Anterior cingulate cortex (tissue), 58 donors: ENCODE data around the gene MAP4K5.
A peak's percentile ranks its signal among the peaks of the same experiment; 100 is the strongest.

Experiments used
- DNase-seq, 58 donors: peaks; one replicate each; lab custom pipeline; 2025; lab: John Stamatoyannopoulos, UW

The MAP4K5 gene

GRCh38 chr14:50488521-50488920 is 43.8 kb downstream of the MAP4K5 start:
- no peak for DNase-seq

DNA sequence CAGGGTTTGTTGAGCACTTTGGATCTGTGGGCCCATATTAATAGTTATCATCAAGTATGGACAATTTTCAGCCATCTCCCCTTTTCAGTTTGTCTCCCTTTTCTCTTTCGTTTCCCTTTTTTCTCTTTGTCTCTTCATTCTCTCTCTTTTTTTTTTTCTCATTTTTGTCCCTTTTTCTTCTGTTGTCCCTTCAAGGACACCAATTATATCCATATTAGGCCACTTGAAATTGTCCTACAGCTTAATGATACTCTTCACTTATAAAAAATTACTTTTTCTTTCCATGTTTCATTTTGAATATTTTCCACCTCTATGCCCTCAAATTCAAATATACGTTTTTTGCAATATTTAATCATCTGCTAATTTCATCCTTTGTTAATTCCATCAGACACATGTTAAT is 53.3 kb downstream of the MAP4K5 start:
- DNase-seq: no peak

GRCh38 chr14:50477760-50478159 is 54.6 kb downstream of the MAP4K5 start:
- DNase-seq: no peak

GRCh38 chr14:50476134-50476533 is 56.2 kb downstream of the MAP4K5 start:
- DNase-seq: no peak

DNA sequence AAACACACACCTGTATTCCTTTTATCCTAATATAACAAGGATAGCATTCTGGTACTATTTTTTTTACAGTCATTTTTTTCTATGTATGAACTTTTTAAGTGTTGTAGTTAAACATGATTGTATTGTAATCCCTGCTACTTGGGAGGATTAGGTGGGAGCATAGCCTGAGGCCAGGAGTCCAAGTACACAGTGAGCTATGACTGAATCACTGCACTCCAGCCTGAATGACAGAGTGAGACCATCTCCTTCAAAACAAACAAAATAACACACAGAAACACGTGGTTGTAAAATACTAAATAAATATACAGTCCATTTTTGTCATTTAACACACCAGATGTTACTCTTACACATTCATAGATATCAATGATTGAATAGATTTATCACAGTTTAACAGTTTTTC is 56.9 kb downstream of the MAP4K5 start:
- no peak for DNase-seq

GRCh38 chr14:50471838-50472465 is 60.4 kb downstream of the MAP4K5 start:
- no peak for DNase-seq

DNA sequence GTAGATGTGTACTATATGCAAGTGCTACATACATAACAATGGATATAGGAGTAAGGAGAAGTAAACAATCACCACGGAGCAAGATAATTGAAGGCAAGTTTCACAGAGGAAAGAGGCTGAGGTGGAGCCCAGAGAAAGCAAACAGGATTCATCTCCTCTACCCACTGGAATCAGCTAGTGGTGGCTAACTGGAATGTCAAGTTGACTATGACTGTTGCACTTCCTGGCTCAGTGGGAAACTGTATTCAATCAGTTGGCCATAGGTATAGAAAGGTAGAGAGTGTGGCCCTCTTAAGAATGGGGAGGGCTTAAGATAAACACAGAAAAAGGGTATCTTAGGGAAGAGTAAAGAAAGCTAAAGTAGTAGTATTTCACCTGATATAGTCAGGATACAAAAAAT is 62.4 kb downstream of the MAP4K5 start:
- DNase-seq: no peak

DNA sequence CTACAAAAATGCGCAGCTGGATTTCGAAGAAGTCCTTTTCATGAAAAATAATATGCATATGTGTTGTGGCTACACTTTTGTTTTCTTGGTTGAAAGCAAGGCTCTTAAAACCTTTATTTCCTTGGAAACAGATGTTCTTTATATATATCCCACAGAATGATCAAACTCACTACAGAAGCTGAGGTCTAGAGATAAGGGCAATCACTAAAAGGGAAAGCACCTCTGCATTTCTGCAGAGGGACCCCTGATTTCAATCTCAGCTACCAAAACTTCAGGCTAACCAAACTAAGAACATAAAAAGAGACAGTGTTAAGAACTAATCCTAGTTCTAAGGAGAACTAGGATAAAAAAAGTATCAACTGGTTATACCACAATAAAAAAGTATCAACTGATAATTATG is 70.3 kb downstream of the MAP4K5 start:
- DNase-seq: no peak

DNA sequence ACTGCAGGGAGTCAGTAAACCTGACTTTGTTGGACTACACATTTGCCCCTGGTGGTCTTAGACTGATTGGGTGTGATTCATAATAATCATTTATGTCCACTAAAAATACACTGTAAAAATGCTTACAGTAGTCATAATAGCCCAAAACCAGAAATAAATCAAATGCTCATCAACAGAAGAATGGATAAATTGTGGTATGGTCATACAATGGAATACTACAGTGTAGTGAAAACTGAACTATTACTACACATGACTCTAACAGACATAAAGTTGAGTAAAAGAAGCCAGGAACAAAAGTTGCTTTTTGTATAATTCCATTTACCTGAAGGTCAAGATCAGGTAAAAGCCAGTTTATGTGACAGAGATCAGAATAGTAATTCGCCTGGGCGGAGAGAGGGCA is 78.5 kb downstream of the MAP4K5 start:
- DNase-seq: no peak

DNA sequence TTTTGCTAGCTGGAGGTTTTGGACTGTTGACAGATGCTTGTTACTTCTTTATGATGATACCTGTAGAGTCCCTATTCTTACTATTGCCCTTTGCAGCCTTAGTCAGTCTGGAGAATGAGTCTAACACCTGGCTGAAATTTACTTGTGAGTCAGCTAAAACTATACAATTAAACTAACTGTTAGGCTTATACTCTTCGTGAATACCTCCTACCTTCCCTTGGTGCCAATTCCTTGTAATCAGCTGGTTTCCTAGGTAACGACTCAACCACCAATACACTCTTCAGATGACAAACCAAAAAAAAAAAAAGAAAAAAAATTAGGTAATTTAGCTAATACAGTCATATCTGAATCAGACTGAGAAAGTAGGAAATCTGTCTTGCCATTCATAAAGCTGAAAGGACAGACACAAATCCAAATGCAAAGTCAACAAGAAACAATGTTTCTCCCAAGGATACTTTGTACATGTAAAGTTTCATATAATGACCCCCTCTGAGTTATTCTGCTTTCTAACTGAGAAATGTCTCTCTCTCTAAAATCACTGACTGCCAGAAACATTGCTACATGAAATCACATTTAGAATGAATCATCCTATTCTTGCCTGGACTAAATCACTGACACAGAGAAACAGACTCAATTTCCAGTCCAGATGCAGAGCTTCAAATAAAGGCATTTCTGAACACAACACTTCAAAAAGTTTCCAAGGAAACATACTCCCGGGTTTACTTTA is 79.2 kb downstream of the MAP4K5 start:
- DNase-seq: peak in 1 of 58 donors; percentile 5

DNA sequence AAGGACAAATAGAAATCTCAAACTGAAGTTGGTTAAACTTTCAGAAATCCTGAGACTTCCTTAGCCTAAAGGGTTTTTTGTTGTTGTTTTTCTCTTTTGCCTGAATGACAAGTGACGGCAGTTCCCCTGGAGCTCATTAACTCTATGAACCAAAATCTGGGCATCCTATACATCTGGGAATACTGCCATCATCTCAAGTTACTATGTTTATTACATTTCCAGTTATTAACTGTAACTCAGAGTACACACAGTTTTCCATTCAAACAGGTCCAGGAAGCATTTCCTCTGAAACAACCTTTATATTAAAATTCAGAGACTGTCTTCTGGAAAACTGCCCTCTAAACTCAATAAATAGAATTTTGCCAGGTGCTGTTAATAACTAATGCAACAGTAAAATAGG is 80.1 kb downstream of the MAP4K5 start:
- no peak for DNase-seq

DNA sequence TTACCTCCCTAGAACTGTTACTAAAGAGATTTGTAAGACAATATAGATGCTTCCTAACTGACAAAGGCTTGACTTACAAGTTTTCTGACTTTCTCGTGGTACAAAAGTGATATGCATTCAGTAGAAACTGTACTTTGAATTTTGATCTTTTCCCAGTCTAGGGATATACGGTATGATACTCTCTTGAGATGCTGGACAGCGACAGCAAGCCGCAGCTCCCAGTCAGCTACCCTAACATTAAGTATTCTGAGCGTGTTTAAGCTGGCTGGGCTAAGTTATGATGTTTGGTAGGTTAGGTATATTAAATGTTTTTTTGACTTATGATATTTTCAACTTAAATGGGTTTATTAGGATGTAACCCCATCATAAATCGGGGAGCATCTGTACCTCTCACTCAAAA is 80.5 kb downstream of the MAP4K5 start:
- no peak for DNase-seq

- no peak for DNase-seq
Measured at GRCh38 chr14:50447461-50447860, 84.9 kb downstream of the MAP4K5 start.

DNA sequence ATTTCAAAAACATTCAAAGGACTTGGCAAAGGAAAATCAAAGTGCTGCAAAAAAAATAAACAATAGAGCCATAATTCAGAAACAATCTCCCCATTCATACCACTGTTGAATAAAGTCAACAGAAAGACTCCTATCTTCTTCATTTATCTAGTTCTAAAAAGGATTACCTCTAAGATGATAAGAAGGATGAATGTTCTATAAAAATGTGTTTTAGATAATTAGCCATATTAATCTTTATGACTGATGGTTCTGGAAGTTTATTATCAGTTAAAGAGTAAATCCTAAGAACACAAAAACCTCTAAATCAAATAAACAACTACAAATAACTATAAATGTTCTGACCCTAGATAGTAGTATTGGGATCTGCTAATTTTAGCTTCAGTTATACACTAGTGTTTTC is 97.8 kb downstream of the MAP4K5 start:
- no peak for DNase-seq

GRCh38 chr14:50432131-50432530 is 100.2 kb downstream of the MAP4K5 start:
- DNase-seq: no peak

- no peak for DNase-seq
Measured at GRCh38 chr14:50425816-50426215, 106.6 kb downstream of the MAP4K5 start.

DNA sequence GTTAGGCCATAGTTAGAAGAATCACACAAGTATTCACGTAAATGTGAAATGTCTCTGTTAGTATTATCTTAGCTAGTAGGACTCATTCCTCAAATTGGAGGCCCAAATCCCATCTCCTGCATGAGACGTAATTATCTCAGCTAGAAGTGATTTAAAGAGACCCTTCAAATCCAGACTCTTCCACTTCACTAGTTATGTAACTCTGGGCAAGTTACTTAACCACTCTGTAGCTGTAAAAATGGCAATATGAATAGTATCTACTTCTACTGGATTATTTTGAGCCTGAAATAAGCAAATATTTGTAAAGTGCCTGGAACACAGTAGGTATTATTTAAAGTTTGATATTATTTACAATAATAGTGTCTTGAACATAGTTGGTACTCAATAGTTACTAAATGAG is 107.3 kb downstream of the MAP4K5 start:
- DNase-seq: no peak

- DNase-seq: no peak
Measured at GRCh38 chr14:50423529-50423928, 108.8 kb downstream of the MAP4K5 start.

GRCh38 chr14:50421499-50421898 is 110.9 kb downstream of the MAP4K5 start:
- DNase-seq: no peak

DNA sequence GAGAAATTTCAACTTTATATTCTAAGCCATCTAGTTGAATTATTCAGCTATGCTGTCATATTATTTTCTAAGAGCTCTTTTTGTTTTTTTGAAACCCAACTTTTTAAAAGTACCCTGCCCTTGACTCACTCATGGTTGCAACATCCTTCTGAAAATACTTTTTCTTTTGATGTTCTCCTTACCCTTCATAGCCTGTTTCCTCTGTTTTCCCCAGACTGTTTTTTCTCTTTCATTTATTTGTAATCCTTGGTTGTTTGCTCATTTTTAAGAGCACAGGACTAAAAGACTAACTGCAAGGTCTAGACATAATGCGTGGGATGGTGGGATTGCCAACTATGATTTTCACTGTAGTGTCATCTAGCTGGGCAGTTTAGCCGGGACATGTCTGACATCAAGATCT is 114.5 kb downstream of the MAP4K5 start:
- no peak for DNase-seq

DNA sequence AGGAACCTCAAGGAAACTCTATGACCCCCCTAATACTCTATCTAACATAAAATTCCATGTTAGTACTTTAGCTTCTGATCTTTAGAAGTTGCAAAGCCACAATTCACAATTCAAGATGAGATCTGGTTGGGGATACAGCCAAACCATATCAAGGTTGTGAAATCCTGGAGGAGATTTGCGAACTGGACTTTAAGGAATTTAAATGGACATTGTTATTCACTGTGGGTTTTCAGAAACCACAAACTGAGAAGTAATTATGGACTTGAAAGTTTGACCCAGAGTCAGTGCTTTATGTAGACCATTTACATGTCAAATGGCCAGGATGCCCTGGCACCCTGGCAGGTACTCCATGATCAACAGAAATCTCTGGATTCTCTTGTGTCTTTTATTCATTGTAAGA is 121.4 kb downstream of the MAP4K5 start:
- DNase-seq: no peak

GRCh38 chr14:50410071-50410470 is 122.3 kb downstream of the MAP4K5 start:
- DNase-seq: no peak
